Activated effector memory CD4-positive, alpha-beta T cell treated with Interleukin-2 at 50 U/mL for 16 hours (primary cell): Measurements from ENCODE around the gene PRKCA.
"Not testable (repeated sequence)": the region's sequence is repeated elsewhere in the genome, so short reads cannot be mapped to it uniquely, and the experiment has no call there.

ENCODE experiments used
- DNase-seq: peaks from one replicate; pipeline ENCODE4 v3.0.0-alpha.2; 2020

The PRKCA gene

DNA sequence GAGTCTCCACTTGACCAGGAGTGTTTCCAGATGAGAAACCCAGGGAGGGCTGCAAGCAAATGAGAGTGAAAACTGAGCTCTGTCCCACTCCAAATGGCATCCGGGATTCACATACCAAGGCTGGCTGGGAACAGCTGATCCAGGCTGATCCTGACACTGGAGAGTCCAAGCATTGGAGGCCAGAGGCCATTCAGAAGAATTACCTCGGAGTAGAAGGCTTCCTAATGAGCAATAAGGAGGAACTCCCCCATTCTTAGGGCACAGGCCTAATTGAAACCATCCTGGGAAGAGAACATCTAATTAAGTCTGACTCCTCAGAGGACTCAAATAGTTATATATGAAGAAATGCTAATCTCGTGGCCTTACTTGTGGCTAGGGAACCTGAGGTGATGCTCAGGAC lies 142.8 kb downstream of the PRKCA start:
- no peak for DNase-seq

DNA sequence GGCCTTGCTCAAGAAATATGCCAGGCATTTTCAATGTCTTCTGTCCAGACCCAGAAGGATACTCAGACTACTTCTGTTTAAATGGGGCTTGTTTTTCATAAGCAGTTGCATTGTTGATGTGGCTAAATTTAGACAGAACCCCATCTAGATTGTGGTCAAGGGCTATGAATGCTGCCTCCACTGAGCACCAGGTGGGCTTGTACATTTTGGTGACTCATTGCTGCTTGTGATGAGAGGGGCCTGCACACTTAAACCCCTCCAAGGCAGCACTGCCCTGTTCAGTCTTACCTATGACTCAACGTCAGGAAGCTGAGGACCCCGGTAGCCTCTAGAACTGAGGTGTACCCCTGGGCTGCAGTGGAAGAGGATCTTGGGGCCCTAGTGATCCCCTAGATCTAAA lies 144.0 kb downstream of the PRKCA start:
- no peak for DNase-seq

DNA sequence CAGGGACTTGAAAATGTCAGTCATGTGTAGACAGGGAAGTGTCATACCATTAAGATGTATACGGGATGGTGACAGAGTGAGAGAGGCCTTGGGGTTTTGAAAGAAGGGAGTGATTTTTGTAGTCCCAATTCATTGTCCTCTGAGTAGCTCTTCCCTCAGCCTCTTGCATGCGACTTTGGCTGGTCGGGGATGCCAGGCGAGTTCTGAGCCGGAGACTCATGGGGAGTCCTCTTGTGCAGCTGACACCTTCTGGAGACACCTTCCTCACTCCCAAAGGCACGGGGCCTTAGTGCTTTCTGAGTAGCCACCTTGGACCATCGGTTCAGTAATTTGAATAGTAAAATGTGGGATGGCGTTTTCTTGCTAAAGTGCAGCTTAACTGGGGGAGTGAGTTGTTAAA lies 144.7 kb downstream of the PRKCA start:
- DNase-seq: no peak

DNA sequence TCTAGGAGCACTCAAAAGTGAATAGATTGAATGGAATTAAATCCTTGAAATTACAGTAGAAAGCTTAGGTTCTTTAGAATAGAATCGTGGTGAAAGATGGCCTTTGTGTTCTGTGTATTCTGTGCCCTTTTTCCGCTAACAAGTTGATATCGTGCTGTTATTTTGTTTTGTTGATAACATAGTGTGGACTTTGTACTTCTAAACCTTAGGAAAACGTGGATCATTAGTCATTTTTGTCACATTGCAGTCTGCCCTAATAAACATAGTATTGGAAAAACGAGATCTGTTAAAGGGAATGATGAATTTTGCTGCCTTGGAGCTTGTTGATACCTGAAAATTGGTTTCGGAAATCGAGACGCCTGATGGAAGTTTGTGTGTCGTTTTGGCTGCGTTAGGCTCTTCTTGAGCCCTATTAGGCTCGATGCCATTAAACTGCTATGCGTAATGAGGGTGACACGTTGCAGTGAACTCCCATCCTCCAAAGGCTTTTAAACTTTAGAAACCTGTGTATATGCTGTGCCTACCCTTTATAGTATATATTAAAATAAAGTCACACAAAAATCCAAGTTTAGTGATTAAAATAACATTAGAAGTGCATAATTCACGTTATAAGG lies 145.7 kb downstream of the PRKCA start:
- DNase-seq: no peak

DNA sequence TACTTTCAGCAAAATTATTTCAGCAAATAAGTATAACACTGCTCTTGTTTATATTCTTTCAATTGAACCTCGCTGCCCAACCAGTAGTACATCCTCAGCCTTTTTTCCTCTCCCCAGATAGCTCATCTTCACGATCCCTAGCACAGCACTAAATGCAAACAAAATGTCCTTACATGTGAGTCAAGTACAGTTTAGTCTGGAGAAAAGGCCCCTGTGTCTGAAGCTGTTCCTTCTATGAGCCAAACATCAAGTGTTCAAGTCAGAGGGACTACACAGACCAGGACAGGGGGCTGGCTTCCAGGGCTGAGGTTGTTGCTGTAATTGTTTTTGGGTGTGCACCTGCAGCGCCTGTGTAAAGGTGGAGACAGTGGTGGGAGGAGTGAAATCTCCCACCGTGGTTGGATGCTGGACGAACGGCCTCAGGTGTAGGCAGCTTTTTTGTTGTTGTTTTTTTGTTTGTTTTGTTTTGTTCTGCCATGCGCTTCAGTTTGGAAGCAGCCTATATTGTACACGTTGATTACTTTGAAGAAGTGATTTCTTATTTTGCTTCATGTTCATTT lies 147.1 kb downstream of the PRKCA start:
- DNase-seq: no peak

DNA sequence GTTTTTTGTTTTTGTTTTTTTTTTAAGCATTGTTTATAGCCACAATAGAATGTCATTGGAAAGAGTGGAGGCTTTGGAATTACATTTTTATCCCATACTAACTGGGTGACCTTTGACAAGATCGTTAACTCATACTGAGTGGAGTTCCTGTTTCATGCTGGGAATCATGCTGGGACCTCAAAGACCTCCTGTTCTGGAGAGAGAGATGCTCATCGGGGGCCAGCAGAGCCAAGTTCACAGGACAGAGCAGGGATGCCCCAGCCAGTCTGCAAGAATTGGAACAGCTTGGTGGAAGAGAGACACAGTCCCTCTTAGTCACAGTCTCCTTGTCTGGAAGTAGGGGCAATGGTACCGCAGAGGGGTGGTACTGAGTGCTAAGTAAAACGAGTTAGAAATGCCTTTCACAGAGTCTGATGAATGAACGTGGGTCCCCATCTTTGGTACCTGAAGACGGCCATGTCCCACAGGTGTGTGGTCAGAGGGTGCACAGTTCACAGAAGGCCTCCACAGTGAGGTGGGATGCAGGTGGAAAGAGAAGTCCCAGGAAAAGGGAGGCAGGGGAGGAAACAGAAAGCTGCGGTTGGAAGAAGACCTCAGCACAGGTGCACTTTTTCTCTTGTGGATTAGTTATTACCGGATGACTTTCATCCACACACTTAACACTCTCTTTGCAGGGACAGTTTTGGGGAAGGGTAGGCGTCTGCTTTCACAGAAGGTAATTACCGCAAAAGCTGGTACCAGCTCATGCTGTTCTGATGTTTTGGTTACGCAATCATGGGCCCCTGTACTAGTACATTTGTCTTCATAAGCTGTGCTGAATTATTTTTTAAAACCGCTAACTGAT lies 147.8 kb downstream of the PRKCA start:
- DNase-seq: no peak

DNA sequence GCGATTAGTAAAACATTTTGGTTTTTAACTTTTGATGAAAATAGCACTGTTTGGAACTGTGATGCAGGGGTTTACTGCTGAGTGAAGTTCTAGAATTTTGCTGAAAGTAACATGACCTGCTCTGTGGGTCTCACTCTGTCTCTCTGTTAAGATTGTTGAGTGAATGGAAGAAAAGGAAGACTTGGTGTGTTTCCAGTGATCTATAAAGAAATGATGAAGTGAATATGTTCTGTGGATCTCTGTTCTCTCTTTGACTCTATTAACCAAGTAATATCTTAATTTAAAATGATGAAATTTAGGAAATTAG lies 148.4 kb downstream of the PRKCA start:
- DNase-seq: no peak

DNA sequence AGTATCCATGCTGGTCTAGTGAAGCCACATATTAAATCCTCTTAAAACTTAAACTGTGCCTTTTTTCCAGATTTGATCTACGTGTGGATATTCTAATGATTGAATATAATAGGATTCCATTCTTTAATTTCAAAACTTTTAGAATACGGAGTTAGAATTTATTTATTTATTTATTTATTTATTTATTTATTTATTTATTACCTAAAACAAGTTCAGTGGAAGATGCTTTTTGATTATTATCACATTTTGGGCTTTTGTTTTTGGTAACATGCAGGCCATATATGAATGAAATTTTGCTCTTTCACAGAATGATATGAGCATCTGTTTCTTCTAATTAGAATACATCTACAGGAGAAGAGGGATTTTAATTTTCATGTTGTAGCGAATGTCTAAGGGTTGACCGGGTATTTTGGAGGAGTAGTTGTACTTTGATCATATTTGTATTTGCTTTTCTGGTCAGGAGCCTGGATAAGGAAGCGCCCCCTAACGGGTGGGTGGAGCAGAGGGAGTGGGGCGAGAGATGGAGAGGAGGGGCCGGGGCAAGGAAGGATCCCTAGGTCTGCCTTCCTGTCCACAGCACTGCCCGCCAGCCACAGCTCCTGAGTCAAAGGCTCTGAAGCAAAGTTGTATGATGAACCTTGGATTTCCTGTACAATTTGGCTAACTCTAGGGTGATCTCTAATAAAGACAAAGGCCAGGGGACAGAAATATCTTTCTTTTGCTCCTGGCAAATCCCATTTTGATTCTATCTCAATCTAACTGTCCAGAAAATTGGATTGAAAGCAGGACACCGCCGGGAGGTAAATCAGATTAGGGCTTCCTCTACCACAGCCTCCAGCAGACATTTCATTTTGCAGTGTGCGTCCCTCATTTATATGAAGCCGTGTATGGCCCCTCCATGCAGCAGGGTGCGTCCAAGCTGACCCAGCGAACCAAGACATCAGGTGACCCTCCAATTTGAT lies 149.1 kb downstream of the PRKCA start:
- DNase-seq: no peak

DNA sequence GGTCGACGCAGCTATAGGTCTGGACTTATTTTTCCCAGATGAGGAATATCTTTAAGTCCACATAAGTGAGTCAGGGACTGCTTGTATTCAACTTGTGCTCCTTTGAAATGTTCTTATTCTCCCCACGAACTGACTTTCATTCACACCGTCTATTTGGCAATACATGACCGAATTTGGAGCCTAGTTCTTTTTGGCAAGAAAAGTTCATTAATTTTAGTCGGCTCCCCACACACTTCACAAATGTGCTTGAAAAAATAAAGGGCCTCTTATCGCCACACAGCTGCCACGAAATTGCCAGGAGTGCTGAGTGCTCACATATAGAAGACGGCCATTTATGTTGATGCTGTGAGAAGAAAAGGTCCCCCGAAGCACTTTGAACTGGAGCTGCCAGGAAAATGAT lies 152.6 kb downstream of the PRKCA start:
- no peak for DNase-seq

DNA sequence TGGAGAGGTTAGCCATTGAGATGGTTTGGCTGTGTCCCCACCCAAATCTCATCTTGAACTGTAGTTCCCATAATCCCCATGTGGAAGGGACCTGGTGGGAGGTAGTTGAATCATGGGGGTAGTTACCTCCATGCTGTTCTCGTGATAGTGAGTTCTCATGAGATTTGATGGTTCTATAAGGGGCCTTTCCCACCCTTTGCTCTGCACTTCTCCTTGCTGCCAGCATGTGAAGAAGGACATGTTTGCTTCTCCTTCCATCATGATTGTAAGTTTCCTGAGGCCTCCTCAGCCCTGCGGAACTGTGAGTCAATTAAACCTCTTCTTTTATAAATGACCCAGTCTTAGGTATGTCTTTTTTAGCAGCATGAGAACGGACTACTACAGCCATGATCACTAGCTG lies 155.1 kb downstream of the PRKCA start:
- DNase-seq: not testable (repeated sequence)

DNA sequence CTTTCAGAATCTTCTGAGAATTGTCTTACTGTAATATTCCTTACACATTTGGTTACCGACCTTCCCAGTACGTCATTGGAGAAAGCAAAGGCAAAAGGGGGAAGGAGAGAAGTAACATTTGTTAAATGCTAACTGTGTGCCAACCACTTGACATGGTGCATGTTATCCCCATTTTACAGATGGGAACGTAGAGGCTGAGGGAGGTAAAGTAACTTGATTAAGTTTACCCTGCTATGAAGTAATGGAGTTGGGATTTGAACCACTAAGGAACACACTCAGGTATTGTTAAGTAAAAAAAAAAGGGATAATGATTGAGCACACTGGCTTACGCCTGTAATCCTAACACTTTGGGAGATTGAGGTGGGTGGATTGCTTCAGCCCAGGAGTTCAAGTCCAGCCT lies 156.4 kb downstream of the PRKCA start:
- DNase-seq: no peak

DNA sequence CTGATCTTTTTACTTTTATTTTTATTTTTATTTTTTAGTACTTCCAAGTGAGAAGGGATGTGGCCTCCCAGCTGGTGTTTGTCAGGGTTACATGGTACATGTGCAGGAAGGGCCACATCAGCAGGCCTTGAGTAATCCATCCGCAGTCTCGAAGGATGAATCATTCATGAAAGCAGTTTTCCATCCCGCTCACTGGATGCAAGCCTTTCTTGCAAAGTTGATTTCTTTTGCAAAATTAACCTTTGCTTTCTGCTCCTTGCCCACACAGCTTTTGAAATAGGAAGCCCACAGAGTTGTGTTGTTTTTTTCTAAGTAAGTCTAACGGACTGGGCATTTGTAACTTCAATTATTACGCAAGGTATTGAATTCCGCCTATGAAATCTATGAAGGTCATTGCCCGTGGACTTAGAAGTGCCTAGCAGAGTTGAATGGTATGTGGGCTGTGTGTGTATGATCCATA lies 157.4 kb downstream of the PRKCA start:
- DNase-seq: no peak

DNA sequence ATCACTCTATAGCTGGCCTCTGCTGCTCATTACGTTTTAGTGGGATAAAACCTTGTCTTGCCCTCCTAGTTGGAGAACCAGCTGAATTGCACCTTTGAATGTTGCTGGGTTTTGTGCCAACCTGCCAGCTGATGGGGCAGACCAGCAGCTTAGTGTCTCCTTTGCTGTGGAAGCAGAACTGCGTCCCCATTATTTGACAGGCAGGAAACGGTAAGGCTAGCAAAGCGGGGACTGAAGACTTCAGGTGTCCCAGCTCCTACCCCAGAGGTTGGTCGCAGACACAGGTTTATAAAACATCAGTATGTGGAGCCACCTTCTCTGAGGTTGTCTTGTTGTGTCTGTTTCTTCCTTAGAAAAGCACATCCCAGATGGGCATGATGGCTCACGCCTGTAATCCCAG lies 158.1 kb downstream of the PRKCA start:
- no peak for DNase-seq

DNA sequence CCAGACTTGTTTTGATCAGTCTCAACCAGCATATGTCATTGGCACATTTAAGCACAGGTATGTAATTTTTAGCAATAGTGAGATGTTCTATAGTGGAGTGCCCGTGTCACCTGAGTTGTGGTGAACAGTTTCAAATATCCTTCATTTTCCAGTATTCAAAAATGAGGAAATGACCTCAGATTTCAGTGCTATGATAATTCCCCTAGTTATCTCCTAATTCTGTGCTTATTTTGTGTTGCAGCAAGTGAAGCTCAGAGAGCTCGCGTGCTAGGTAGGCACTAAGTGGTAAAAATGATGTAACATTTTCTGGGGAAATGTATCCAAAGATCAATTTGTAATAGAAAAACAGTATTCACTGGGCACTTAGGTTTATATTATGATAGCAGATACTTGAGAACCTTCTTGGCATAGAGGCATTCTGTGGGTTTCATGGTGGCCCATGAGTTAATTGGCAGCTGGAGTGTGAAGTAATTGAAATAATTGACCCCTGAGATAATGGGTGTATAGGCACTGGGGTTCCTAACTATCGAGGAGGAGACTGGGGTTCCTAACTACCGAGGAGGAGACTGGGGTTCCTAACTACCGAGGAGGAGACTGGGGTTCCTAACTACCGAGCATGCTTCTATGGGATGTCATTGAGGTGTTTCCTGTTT lies 159.1 kb downstream of the PRKCA start:
- DNase-seq: no peak

DNA sequence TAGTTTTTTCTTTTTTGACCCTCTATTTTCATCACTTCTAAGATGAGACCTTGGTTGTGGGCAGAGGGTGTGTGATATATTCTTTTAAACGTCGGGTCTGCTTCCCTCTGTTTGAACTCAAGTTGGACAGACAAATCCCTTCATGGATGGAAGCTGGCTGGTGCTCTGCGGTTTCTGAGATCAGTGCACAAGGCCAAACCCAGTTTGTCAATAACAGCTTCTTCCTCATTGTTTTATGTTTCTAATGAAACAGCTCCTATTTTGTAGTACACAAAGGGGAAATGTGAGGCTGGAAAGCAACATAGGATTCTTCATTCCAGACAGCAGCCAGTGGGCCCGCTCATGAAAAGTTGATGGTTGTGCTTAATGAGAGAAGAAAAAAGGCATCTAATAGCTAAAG lies 159.6 kb downstream of the PRKCA start:
- no peak for DNase-seq

DNA sequence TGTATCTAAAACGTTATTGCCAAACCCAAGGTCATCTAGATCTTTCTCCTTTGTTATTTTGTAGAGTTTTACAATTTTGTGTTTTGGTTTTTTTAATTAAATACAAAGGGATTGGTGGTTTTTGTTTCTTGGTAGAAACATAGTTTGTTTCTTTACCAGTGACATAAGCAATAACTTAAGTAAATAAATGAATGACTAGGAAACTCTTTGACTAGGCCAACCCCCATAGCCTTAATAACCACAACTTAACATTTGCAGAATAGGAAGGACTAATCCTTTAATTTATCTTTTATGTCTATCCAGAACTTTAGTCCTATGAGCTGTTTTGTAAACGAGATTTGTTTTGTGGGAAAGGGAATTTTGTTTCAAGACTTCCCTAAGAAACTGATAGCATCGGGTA lies 162.5 kb downstream of the PRKCA start:
- no peak for DNase-seq

DNA sequence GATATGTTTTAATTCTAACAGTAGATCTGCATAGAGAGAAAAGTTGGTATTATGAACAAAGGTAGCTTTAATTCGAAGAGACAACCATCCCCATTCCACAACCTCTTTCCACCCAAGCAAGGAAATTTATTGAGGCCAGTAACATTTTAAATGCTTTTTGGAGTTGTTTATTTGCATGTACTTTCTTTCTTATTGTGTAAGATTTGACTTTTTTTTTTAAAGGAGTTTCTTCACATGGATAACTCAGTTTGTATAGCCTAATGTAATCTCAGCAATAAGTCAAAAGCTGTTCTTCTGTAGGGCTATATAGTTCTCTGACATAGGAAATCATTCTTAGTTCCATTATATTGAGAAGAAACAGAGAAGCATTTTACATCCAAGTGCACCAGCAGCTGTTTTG lies 163.3 kb downstream of the PRKCA start:
- DNase-seq: no peak

DNA sequence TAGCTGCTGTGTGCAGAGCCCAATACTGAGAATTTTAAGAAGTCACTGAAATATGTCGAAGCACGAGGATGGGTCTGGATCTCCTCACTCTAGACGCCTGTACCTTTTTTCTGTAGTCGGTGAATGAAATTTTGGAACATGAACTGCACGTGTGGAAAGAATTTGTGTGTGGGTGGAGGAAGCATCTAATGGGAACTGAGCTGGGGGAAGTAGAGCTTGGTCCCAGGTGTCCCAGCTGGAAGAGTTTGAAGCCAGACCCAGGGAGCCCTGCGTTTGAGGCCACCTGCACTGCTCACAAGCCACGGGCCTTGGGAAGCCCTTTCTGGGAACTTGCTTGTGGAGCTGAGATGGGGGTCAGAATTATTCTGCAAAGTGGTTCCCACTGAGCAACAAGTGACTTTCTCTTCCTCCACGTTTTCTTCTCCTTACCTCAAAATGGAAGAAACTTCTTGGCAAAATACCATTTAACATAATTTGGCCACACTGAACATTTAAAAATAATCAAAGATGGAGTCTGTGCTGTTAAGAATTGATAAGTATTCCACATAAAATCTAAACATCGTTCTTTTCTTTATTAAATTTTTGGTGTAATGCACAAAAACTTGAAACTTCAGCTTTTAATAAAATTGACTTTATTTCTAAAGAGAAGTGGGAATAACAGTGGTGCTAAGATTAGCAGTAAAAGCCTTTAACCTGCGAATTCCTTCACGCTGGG lies 163.8 kb downstream of the PRKCA start:
- DNase-seq: no peak

DNA sequence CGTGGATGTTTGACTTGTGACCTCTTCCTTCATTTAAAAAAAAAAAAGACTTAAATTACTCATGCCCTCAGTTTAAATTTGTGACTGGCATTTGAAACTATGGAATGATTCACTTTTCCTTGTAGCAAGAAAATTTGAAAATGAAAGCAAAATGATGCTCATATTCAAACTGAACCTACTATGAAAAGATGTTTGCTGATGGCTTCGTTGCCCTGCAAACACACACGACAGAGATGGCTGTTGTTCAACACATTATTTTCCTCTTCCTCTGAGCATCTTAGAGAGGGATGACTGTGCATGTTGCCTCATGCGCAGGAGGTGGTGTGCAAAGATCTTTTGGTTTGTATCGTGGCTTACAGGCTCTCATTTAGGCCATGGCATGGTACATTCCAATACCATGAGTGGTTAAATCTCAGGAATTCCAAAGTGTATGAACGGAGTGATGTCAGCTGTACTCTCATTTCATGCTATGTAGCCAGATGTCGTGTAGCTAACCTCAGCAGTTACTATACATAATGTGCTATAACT lies 164.5 kb downstream of the PRKCA start:
- DNase-seq: no peak

DNA sequence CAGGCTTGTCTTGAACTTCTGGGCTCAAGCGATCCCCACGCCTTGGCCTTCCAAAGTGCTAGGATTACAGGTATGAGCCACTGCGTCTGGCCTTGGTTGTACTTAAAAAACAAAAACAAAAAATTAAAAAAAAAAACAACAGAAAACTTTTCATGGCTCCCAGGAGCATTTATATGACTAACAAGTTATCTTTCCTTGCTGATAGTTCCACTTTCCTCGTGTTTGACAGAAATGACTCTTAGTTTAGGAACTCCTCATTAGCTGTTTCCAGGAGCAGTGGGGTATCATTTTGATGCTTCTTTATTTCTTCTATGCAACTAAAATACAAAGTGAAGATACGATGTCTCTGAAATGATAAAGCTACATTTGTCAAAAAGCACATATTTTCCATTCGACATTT lies 165.4 kb downstream of the PRKCA start:
- DNase-seq: no peak

DNA sequence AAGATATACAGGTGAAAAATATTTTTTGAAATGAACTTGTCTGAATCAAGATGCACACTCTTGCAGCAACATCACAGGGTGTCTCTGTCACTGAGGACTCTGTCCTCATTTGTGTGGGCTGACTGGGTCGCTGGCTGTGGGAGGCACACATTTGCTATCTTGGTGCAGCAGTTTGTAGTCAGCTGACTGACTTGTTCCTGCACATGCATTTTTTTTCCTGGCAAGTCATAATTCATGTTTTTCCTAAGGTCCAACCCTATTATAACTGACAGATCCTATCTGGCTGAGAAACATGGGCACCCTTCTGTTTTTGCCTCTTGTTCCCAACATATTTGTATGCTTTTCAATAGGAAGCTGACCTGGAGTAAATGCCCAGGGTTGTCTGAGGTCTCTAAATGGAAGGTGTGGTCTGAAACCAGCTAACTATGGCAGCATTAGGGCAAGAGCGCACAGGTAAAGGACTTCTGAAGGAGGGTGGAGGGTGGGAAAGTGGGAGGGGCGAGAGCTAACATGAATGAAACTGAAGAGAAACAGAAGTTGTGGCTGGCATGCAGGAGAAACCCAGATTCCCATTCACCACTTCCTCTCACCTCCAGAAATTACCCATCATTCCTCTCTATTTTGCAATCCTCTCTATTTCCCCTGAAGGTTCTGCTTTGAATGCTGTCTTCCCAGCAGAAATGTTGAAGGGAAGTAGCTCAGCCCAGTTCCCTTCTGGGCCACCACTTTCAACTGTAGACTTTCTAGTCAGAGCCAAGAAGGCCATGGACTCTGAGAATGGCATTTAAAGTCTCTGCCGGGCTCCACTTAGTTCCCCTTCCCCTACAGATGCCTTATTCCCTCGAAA lies 166.1 kb downstream of the PRKCA start:
- DNase-seq: no peak
